HG03342 (cell line): ENCODE data around the gene CORO7.
"Not testable (repeated sequence)": the region's sequence is repeated elsewhere in the genome, so short reads cannot be mapped to it uniquely, and the experiment has no call there.

Experiments
- ATAC-seq: cut with Tn5 transposase; IDR thresholded peaks from one replicate; pipeline ENCODE4 v1.9.1; 2021; ENCODE audit warnings: mild to moderate bottlenecking, moderate library complexity; ENCODE audit not compliant: unreplicated experiment

The CORO7 gene

GRCh38 chr16:4358831-4359561, 57.4 kb downstream of the CORO7 start:
- no peak for ATAC-seq

DNA sequence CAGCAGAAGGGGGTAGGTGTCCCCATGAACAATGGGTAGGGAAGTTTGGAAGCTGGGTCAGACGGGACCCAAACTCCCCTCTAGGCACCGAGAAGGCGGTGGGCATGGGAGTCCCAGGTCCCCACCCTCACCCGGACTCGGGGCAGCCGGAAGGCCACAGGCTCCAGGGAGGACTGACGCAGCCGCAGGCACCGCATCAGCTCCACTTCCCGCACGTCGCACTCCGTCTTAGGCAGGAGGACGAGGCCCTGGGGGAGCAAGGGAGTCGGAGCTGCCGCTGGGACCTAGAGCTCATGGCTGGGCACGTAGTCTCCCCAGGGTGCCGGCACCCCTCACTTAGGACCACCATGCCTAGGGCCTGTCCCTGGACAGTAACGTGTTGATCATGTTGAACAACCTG, 58.2 kb downstream of the CORO7 start:
- no peak for ATAC-seq

- no peak for ATAC-seq
Observed at GRCh38 chr16:4356820-4357219, 59.6 kb downstream of the CORO7 start.

DNA sequence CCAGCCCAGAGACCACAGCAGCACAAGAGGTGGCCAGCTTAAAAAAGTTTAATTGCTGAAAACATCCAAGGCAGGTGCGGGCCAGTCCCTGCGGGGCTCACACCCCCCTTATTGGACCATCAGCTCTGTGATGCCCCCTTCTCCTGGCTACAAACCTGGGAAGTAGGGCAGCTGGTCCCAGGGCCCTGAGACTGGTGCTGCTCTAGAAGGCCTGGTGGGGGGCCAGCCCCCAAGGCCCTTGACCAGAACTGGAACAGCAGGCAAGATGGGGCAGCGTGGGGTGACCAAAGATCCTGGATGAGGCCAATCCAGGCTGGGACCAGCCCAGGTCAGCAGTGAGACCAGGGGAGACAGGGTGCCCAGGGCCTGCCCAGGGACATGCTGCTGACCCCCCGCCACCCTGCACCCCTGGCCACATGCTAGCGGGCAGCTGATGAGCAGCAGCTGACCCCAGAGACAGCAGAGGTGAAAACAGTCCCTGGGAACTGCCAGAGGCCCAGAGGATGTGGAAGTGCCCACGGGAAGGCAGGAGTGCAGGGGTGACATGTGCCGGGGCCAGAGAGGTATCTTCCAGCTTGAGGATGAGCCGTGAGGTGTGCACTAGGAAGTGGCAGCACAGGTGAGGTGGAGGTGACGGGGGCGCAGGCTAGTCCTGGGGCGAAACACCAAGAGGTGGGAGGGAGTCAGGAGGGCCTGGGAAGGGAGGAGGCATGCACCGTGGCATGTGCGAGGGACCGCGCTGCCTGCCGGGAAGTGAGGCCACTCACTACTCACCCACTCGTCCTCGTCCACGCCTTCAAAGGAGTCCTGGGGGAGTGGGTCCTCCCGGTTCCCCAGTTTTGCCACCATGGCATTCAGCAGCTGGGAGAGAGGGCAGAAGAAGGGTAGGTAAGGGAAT, 61.6 kb downstream of the CORO7 start:
- ATAC-seq: no peak

DNA sequence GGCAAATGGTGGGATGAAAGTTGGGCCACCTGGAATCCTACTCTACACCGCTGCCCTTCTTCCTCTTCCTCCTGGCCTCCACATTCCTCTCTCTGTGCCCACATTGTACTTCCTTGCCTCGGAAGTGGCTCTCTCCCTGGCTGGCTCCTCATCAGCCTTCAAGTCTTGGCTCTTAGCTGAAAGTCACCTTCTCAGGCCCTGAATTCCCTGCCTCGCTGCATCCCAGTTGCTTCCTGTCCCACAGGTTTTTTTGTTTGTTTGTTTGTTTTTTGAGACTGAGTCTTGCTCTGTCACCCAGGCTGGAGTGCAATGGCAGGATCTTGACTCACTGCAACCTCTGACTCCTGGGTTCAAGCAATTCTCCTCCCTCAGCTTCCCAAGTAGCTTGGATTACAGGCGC, 62.7 kb downstream of the CORO7 start:
- no peak for ATAC-seq

- ATAC-seq: no peak
Observed at GRCh38 chr16:4352843-4353242, 63.6 kb downstream of the CORO7 start.

- ATAC-seq: no peak
Observed at GRCh38 chr16:4351880-4352279, 64.5 kb downstream of the CORO7 start.

- ATAC-seq: peak; percentile 86
Observed at GRCh38 chr16:4350787-4351659, 65.4 kb downstream of the CORO7 start, which contains the start of gene PAM16. PAM16 (minus strand) TSS chr16:4351321; CDS start chr16:4351234, 87 bp downstream.

- no peak for ATAC-seq
Observed at GRCh38 chr16:4350365-4350786, 66.0 kb downstream of the CORO7 start.

- ATAC-seq: no peak
Observed at GRCh38 chr16:4349332-4349731, 67.1 kb downstream of the CORO7 start.

GRCh38 chr16:4347765-4348509, 68.5 kb downstream of the CORO7 start:
- no peak for ATAC-seq

DNA sequence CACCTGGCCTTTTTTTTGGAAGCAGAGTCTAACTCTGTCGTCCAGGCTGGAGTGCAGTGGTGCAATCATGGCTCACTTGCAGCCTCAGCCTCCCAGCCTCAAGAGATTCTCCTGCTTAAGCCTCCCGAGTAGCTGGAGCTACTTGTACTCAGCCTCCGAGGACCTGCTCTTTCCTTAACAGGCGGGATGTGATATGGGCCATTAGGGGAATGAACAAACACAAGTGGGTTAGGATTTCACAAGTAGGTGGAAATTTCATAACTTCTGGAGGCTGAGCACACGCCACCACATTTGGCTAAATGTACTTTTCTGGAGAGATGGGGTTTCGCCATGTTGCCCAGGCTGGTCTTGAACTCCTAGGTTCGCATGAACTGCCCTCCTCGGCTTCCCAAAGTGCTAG, 69.4 kb downstream of the CORO7 start:
- no peak for ATAC-seq

DNA sequence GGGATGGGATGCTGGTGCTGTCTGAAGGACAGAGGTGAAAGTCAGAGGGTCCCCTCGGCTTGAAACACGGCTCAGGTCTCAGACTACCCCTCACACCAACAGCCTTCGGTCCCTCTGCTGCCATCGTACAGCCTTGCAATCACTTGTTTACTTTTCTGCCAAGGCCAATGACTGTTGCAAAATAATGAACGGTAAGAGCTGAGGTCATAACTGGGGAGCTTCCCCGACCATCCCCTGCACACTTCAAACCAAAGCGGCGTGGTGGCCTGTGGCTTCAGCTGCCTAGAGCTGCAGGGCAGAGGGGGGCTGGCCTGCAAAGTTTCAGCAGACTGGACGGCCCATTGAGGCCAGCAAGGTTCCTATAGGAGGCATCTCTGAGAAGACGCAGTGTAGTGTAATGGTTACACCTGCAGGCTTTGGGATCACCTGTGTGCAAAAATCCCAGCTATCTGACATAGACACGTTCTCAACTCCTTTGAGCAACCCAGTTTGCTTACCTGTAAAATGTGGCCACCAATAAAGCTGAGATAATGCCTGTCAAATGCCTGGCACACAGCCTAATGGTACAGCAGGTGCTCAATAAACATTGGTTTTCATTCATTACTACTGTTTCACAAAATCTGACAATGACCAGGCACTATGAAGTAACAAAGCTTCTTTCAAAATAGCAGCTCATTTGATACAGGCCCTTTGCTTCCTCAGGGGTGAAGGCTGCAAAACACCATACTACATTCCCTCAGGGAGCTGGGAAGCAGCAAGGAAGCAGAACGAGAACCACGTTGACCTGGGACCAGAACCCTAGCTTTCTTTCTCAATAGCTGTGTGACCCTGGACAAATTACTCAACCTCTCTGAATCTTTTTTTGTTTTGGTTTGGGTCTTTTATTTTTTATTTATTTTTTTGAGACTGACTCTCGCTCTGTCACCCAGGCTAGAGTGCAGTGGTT, 70.3 kb downstream of the CORO7 start:
- ATAC-seq: no peak

DNA sequence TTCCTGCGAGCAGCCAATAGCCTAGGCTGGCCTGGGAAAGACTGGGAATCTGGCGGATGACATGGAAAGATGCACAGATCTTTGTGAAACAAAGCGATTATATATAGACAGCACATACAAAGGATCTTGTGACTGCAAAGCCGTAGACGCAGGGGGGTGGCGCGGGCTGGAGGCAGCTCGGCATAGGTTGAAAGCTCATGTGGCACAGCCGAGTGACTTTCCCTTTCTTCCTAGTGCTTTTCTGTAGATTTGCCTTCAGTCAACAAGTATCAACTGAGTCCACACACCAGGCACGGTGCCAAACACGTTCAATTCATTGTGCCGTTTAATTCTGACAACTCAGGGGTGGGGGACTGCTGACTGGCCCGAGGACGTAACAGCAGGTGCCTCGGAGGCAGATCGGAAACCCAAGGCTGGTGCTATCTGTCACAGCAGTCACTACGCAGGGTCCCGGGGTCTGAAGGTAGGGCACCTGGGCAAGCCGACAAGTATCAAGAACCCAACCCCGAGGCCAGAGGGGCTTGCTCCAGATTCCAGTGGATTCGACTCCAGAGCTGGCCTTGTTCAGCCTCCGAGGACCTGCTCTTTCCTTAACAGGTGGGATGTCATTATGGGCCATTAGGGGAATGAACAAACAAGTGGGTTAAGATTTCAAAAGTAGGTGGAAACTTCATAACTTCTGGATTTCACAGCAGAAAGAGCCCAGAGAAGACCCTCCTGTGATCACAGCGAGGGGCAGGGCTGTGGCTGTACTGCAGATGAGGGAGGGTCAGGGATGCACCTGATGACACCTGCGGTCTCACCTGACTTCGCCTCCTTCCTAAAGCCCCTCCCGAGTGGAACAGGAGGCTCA, 71.2 kb downstream of the CORO7 start:
- no peak for ATAC-seq

DNA sequence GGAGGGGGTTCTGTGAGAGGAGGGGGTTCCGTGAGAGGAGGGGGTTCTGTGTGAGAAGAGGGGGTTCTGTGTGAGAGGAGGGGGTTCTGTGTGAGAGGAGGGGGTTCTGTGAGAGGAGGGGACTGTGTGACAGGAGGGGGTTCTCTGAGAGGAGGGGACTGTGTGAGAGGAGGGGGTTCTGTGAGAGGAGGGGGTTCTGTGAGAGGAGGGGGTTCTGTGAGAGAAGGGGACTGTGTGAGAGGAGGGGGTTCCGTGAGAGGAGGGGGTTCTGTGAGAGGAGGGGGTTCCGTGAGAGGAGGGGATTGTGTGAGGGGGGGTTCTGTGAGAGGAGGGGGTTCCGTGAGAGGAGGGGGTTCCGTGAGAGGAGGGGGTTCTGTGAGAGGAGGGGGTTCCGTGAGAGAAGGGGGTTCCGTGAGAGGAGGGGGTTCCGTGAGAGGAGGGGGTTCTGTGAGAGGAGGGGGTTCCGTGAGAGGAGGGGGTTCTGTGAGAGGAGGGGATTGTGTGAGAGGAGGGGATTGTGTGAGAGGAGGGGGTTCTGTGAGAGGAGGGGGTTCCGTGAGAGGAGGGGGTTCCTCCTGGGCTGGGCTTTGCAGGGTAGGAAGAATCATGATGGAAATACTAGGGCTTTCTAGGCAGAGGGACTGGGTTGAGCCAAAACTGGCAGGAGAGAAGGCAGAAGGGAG, 72.0 kb downstream of the CORO7 start:
- not testable (repeated sequence) for ATAC-seq

- no peak for ATAC-seq
Observed at GRCh38 chr16:4342866-4343744, 73.3 kb downstream of the CORO7 start.

- no peak for ATAC-seq
Observed at GRCh38 chr16:4341250-4341649, 75.1 kb downstream of the CORO7 start.
